Measurements from ENCODE around the gene EPHA2. TPM values are rescaled to one million over a fixed set of nuclear protein-coding genes. Genes with fewer than 3 reads are reported as not detected.
A peak's percentile ranks its signal among the peaks of the same experiment; 100 is the strongest.

Gene EPHA2
- polyA plus RNA-seq, 1 of the 3 experiments (the other 2 are of a cell fraction): 126 TPM

DNA sequence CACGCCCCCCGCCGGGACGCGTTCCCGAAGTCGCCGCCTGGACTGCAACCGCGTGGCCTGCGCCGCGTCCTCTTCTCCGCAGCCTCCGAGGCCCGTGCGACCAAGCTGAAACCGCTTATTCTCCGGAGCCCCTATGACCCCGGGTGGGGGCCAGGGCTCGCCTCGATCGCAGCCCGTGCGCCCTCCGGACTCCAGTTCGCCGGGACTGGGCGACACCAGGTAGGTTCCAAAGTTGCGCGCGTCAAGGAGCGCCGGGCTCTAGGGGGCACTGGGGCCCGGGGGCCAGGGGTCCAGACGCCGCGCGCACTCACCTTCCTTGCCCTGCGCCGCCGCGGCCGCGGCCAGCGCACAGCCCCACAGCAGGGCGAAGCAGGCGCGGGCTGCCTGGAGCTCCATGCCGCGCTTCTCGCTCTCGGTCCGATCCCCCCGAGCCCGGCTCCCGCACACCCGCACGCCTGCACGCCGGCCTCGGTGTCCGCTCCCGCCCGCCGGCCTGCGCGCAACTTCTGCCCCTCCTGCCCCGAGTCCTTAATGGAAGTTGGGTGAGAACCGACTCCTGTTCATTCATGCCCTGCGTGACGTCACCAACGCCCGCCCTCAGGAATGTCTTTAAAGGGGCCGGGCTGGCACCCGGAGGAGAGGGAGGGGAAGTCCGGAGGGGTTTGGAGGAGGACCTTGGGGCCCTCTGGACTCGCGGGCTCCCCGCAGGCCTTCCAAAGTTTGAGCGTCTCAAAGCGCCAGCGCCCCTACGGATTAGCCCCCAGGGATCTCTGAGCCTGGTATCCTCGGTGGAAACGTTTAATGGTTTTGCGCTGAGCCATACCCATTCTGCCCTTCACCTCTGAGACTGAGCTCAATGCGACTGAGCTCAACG, at the start of gene EPHA2 (continued):
- TF ChIP-seq, protein P1, sequence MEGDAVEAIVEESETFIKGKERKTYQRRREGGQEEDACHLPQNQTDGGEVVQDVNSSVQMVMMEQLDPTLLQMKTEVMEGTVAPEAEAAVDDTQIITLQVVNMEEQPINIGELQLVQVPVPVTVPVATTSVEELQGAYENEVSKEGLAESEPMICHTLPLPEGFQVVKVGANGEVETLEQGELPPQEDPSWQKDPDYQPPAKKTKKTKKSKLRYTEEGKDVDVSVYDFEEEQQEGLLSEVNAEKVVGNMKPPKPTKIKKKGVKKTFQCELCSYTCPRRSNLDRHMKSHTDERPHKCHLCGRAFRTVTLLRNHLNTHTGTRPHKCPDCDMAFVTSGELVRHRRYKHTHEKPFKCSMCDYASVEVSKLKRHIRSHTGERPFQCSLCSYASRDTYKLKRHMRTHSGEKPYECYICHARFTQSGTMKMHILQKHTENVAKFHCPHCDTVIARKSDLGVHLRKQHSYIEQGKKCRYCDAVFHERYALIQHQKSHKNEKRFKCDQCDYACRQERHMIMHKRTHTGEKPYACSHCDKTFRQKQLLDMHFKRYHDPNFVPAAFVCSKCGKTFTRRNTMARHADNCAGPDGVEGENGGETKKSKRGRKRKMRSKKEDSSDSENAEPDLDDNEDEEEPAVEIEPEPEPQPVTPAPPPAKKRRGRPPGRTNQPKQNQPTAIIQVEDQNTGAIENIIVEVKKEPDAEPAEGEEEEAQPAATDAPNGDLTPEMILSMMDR (IDR thresholded peaks at IDR 0.05): peak; percentile 10; the same call in 1 of the 2 replicates
- TF ChIP-seq TCF12 (IDR thresholded peaks at IDR 0.05) (0 out of 2 replicates have a peak, but pooled peaks have one; percentile 13), GATA2 (CRISPR knock-in tag; IDR thresholded peaks at IDR 0.05) (no peak), EP300 (IDR thresholded peaks at IDR 0.05; ENCODE audit: borderline replicate concordance in 1 of 2, low read depth in 1 of 2, low read length in 1 of 2) (no peak), SMC3 (IDR thresholded peaks at IDR 0.05; ENCODE audit: low read depth, low read length) (no peak)
- TF ChIP-seq, protein P2, sequence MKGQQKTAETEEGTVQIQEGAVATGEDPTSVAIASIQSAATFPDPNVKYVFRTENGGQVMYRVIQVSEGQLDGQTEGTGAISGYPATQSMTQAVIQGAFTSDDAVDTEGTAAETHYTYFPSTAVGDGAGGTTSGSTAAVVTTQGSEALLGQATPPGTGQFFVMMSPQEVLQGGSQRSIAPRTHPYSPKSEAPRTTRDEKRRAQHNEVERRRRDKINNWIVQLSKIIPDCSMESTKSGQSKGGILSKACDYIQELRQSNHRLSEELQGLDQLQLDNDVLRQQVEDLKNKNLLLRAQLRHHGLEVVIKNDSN (IDR thresholded peaks at IDR 0.05; ENCODE audit: borderline replicate concordance, low read depth): no peak
- TF ChIP-seq, protein P3, sequence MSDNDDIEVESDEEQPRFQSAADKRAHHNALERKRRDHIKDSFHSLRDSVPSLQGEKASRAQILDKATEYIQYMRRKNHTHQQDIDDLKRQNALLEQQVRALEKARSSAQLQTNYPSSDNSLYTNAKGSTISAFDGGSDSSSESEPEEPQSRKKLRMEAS (IDR thresholded peaks at IDR 0.05; ENCODE audit: low read depth): peak; percentile 64
- TF ChIP-seq, protein P4, sequence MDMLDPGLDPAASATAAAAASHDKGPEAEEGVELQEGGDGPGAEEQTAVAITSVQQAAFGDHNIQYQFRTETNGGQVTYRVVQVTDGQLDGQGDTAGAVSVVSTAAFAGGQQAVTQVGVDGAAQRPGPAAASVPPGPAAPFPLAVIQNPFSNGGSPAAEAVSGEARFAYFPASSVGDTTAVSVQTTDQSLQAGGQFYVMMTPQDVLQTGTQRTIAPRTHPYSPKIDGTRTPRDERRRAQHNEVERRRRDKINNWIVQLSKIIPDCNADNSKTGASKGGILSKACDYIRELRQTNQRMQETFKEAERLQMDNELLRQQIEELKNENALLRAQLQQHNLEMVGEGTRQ (IDR thresholded peaks at IDR 0.05; ENCODE audit: borderline replicate concordance, low read depth, low read length): no peak

DNA sequence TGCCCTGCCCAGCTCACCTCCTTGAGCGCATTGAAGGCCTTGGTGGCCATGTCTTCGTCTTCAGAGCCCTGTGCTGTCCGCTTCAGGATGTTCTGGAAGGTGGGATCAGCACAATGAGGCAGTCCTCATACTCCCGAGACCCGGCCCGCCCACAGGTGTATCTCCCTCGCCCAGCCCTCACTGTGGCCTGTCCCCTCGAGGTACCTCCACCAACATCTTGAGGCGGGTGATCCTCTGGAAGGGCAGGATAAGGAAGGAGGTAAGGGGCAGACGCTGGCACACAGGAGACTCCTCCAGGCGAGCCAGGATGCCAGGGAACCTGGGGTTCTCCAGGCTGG, 49.4 kb upstream of the EPHA2 start:
- Histone ChIP-seq H3K36me3 (replicated peaks in 1 of 2; ENCODE audit: control insufficient read depth in 1 of 2, insufficient read depth in 2 of 2, low read length in 1 of 2) (no peaks in the 10 kb centered on the region), H3K9me3 (no peaks in the 10 kb centered on the region), H3K9ac (no peak overlapping the region), H3K4me1 (ENCODE audit: control insufficient read depth in 1 of 2, insufficient read depth in 2 of 2, low read depth in 1 of 2, low read length in 1 of 2) (peaks cover 0 to 22% of the 10 kb centered on the region in 2 experiments; a peak in 1 of 4 replicates), H3K4me2 (no peak overlapping the region), H2AFZ (ENCODE audit: low read depth) (no peak overlapping the region), H3F3A (replicated peaks; ENCODE audit: insufficient read depth) (peaks cover 11% of the 10 kb centered on the region), H3K27me3 (ENCODE audit: insufficient read depth) (no peaks in the 10 kb centered on the region), H4K20me1 (ENCODE audit: insufficient read depth) (no peaks in the 10 kb centered on the region), H3K27ac (ENCODE audit: low read depth in 2 of 2, low read length in 1 of 2) (no peak overlapping the region), H3K9me2 (no peaks in the 10 kb centered on the region), H3K4me3 (ENCODE audit: low read depth in 2 of 2, low read length in 1 of 2) (no peak overlapping the region), H3K79me2 (ENCODE audit: insufficient read depth) (no peaks in the 10 kb centered on the region)
- no peak for TF ChIP-seq JUND (IDR thresholded peaks at IDR 0.05)
- ChIA-PET CTCF (interaction anchor here (0.5 to 6.8 kb wide), 10 partner anchors 12 to 161 kb away, joined by 3 to 43 read pairs (median 4); partner anchors contain the start of genes FAM131C and SZRD1), POLR2A (interaction anchor here (0.7 kb wide), 1 partner anchor 41 kb away, joined by 3 read pairs; no protein-coding TSS in a partner anchor)
- WGBS (ENCODE audit: low lambda C conversion rate): 93% methylated on average over 7 of the region's 11 CpGs
- DNase-seq: no peak
